Measurements from ENCODE around the gene MAGT1.
"Not testable (repeated sequence)": the region's sequence is repeated elsewhere in the genome, so short reads cannot be mapped to it uniquely, and the experiment has no call there.

MAGT1 gene

DNA sequence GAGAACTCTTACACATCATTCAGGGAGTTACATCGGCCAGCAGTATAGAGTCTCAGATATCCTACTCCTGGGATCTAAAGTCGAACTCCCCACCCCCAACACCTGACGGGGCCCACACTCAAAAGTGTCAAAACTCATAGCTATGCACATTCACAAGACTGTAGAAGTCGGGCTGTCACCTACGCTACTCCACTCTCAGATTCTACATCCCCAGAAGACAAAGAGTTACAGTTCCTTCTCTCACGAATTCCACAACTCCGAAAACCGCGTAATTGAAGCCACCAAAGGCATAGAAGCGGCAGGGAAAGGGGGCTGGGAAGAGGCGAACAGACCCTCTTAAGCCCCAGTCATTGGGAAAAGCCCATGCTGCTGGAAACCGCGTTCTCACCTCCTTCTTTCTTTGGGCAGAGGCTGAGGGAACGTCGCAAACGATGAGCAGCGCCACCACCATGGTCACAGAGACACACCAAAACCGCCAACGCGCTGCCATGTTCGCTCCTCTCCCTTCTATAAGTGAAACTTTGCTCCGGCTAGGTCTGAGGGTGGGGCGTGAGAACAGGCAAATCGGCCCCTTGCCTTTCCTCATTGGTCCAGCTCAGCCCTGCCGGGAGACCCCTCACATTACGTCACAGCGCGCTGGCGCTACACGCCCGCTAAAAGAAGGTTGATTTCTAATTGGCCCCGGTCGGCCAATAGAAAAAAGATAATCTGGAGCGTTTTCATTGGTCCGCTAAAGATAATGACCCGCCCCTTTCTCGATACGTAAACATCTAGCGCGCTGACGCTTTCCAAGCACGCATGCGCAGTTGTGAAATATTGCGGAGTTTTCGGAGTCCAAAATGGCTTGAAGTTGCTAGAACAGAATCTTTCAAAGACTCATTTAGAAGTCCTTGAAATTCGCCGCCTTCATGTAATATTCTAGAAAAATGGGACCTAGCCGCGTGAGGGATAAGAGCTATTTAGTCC, at the start of gene MAGT1:
TSS of gene MAGT1 (minus strand) at position 515 of the 966 bp plus-strand sequence. CDS start at position 490, 25 bp downstream.
- DNase-seq = peak; percentile 94

- DNase-seq = not testable (repeated sequence)
Measured at GRCh38 chrX:77945031-77945430, 49.8 kb upstream of the MAGT1 start.

- no peak for DNase-seq
Measured at GRCh38 chrX:77938083-77938680, 42.9 kb upstream of the MAGT1 start.

DNA sequence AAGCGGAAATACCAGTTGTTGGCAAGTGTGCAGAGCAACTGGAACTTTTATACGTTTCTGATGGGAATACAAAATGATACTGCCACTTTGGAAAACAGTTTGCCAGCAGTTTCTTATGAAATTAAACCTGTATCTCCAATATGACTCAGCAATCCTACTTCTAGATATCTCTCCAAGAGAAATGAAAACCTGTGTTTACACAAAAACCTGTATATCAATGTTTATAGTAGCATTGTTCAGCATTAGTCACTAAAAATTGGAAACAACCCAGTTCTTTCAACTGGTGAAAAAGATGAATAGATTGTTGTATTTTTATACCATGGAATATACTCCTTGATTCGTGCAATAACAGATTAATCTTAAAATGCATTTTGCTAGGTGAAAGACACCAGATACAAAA, 42.1 kb upstream of the MAGT1 start:
- DNase-seq = peak; percentile 68

DNA sequence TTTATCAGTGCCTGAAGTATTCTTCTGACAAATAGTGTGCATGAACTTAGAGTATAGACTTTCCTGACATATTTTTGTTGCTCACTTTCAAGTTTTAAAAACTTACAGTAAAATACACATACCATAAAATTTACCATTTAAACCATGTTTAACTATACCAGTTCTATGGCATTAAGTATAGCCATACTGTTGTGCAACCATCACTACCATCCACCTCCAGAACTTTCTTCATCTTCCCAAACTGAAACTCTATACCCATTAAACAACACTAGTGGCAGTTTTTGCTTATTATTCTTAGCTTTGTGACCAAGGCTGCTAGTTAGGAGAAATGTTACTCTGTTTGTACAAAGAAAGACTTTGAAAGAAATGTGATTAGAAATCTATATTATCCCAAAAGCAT, 41.1 kb upstream of the MAGT1 start:
- no peak for DNase-seq

DNA sequence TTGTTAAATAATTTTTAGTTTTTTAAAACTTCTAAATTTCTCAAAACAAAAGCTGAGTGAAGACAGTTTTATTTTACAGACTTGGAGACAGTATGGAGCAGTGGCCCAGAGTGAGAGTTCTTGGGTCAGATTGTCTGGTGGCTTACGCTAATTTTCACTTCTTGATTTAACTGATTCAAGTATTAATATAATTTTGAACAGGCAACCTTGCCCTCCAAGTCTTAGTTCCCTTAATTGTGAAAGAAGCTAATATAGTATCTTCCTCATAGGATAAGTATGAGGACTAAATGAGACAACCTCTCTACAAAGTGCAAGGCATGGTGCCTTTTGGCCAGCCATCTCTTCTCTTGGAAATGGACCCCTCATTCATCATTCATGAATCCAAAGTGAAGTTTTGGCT, 40.7 kb upstream of the MAGT1 start:
- no peak for DNase-seq

GRCh38 chrX:77930581-77930980, 35.3 kb upstream of the MAGT1 start:
- no peak for DNase-seq

DNA sequence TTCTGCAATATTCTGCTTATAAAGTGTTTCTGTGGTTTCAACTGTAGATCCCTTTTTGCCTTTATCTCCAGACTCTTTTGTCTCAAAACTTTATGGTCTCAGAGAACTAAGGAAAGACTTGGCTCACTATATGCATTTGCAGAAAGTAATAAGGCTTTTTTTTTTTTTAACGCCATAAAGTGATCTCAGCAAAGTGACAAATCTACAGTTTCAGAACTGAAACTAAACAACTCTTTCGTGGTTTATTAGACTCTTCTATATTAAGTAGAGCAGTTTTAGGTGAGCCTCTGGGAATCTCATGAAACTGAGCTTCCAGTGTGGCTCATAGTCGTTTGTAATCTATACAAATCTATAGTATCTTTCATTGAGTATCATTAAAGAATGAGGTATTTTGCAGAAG, 30.5 kb upstream of the MAGT1 start:
- DNase-seq = no peak

DNA sequence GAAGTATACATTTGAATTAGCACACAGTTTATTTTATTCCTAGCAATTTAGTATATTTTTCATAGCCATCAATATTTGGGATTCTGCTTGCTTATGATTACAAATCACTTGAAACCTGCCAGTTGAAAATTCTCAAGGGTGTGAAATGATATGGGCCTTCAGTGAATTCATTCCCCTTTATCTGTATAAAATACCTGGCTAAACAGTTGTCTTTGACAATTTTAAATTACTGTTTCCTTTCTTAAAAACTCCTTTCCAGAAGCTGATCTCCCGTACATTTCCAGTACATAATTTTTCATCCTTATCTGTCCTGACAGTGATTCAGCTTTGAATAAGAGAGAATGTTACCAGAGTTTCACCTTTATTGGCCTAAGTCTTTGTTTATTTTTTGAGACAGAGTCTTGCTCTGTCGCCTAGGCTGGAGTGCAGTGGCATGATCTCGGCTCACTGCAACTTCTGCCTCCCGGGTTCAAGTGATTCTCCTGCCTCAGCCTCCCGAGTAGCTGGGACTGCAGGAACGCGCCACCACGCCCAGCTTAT, 29.2 kb upstream of the MAGT1 start:
- no peak for DNase-seq

DNA sequence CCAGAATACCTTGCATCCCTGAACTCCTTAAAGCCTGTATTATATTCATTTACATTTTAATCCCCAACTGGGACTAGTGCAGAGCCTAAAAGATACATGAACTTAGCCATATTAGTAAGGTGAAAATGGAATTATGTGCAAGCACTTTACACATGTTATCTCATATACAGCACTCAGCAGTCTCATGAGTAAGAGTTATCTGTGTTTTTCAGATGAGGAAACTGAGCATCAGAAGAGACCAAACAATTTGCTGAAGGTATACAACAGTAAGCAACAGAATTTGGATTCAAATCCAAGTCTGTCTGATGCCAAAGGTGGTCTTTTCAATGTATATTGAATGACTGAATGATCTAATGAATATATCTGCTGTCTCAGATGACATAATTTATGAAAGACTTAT, 27.6 kb upstream of the MAGT1 start:
- no peak for DNase-seq

DNA sequence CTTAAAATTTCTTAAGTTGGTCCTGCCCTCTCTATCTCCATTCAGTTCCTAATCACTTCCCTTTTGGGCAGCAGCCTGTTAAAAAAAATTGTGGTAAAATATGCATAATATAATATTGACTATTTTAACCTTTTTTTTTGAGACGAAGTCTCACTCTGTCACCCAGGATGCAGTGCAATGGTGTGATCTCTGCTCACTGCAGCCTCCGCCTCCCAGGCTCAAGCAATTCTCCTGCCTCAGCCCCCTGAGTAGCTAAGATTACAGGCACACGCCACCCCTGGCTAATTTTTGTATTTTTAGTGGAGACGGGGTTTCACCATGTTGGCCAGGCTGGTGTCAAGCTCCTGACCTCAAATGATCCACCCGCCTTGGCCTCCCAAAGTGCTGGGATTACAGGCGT, 24.1 kb upstream of the MAGT1 start:
- DNase-seq = not testable (repeated sequence)

DNA sequence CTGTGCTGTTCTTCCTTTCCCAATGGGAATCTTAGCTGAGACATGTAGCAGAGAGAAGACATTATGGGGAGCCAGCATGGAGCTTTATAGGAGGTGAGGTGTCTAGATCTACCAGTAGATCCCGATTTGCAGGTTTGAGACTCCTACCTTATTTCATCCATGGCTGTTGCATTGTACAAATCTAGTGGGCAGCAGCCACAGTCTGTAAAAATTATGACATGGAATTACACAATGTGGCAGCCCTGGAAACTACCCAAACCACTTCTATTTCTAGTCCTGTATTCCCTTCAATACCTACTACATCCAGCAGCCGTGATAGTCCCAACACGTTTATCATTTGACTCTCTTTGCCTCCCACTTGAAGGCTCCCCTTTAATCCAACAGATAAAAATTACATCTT, 23.3 kb upstream of the MAGT1 start:
- no peak for DNase-seq

- DNase-seq = no peak
Measured at GRCh38 chrX:77917294-77917933, 22.2 kb upstream of the MAGT1 start.

DNA sequence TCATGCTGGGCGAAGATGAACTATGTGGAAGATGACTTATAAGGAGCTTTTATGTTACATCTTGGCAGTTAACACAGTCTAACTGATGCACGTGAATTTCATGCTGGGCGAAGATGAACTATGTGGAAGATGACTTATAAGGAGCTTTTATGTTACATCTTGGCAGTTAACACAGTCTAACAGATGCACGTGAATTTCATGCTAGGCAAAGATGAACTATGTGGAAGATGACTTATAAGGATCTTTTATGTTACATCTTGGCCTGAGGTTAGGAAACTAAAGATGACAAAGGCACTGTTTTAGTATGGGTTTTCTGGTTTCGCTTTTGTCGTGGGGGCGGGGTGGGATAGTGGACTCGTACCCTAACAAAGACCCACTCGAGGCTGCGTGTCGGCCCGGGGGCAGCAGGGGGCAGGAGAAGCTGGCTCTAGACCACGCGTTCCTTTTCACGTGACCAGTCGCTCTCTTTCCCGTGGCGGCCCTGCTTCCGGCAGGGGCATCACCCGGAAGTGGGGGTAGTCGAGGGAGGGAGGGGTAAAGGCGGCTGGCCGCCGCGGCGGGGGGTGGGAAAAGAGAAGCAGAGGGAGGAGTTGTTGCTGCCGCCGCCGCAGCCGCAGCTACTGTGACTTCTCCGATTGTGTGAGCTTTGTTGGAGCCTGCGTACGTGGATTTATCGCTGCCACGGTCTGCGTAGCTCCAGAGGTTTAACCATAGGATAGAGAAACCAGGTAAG, 15.0 kb upstream of the MAGT1 start, which contains the start of gene ATP7A:
TSS of gene ATP7A (plus strand) at position 586 of the 733 bp plus-strand sequence. CDS start 60,949 bp downstream, outside the sequence.
- DNase-seq = peak; percentile 83

DNA sequence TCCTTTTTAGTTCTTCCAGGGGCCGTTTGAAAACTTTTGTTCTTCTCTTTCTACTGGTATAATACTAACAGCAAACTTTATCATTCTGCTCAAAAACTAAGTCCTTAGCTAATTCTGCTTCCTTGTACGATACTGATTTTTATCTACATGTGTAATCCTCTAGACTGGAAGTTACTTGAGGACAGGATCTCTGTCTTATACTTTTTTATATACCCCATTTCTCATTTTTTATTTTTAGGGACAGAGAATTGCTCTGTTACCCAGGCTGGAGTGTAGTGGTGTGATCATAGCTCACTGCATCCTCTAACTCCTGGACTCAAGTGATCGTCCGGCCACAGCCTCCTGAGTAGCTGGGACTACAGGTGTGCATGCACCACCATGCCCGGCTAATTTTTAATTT, 6.3 kb upstream of the MAGT1 start:
- no peak for DNase-seq

GRCh38 chrX:77900688-77901087, 5.5 kb upstream of the MAGT1 start:
- DNase-seq = no peak

GRCh38 chrX:77899081-77899828, 4.0 kb upstream of the MAGT1 start, which contains the start of gene COX7B:
TSS of gene COX7B (plus strand) at chrX:77899468. CDS start at chrX:77899554, 86 bp downstream.
- peak; percentile 95 for DNase-seq

DNA sequence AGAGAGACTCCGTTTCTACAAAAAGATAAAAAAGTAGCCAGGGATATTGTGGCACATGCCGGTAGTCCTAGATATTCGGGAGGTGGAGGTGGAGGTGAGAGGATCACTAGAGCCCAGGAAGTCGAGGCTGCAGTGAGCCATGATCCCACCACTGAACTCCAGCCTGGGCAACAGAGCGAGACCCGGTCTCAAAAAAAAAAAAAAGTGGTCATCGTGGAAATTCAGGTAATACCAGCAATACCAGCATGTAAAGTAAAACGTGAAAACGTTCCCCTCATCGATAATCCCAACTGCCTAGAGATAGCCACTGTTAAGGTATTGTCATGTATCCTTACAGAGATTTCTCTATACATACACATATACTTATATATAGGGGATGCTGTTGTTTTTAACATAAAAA, 1.5 kb downstream of the MAGT1 start:
- no peak for DNase-seq

DNA sequence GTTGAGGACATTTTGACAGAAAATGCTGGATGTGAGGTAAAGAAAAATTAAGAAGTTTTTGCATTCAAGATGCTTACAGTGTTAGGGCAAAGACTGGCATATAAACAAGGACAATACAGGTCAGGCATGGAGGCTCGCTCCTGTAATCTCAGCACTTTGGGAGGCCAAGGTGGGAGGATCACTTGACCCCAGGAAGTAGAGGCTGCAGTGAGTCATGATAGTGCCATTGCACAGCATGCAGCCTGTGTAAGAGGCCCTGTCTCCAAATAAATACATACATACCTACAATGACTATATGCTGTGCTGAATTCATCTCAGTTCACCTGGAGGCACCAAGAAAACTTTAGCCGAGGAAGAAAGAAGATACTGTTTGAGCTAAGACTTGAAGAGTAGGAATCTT, 2.3 kb downstream of the MAGT1 start:
- DNase-seq = no peak

GRCh38 chrX:77881418-77881817, 13.8 kb downstream of the MAGT1 start:
- not testable (repeated sequence) for DNase-seq

DNA sequence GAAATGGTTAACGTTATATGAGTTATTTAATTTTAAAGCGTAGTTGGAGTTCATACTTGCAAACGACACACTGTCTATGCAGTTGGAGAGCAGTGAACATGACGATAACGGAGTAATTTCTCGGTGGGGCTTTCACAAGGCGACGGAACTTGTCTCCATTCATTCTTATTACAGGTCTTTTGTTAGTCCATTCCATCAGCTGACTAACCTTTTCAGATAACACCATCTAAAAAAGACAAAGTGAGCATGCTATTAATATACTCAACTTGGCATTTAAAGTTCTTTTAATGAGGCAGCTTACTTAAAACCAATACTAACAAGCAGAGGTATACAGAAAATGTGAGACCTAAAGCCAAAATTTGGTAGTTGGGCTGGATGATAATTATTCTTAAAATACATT, 19.9 kb downstream of the MAGT1 start:
- no peak for DNase-seq

GRCh38 chrX:77831544-77831943, 63.7 kb downstream of the MAGT1 start:
- not testable (repeated sequence) for DNase-seq

Measured in HCEC 1CT (cell line).